Cardiac fibroblast (primary cell): ENCODE data around the gene ASNSD1.

Experiments
- DNase-seq, 2 donors: peaks; one replicate each; pipeline versions ENCODE4 v3.0.0 to v3.0.0-alpha.2; 2010; ENCODE audit warnings: low read depth in 2 of 2
- H3K4me3 ChIP-seq, 2 donors: replicated peaks in 1 of 2; 1 replicate in 1 of 2; 2 replicates in 1 of 2; pipeline ENCODE4 v1.5.1; 2011; ENCODE audit warnings: low read depth in 2 of 2, low read length in 2 of 2, mild to moderate bottlenecking in 2 of 2, moderate library complexity in 1 of 2
- CTCF ChIP-seq: IDR thresholded peaks from one replicate; pipeline ENCODE4 v1.5.1; 2011; ENCODE audit warnings: low read depth, mild to moderate bottlenecking, low read length, inconsistent platforms

ASNSD1 gene

GRCh38 chr2:189631849-189632248 is 29.4 kb upstream of the ASNSD1 start:
- no peak overlapping the region for H3K4me3 ChIP-seq
- peak in 1 of 2 donors; percentile 21 for DNase-seq
- no peak for TF ChIP-seq CTCF

- DNase-seq, result peak; percentile 51 to 56
- TF ChIP-seq CTCF, result peak; percentile 50
- H3K4me3 ChIP-seq, result no peak overlapping the region
Observed at GRCh38 chr2:189633392-189633811, 27.9 kb upstream of the ASNSD1 start.

GRCh38 chr2:189635353-189635752 is 25.9 kb upstream of the ASNSD1 start:
- H3K4me3 ChIP-seq, result no peak overlapping the region
- no peak for TF ChIP-seq CTCF
- no peak for DNase-seq

- DNase-seq, result no peak
- TF ChIP-seq CTCF, result no peak
- no peak overlapping the region for H3K4me3 ChIP-seq
Observed at GRCh38 chr2:189638301-189639006, 22.8 kb upstream of the ASNSD1 start.

- TF ChIP-seq CTCF, result no peak
- DNase-seq, result no peak
- no peak overlapping the region for H3K4me3 ChIP-seq
Observed at GRCh38 chr2:189639007-189639609, 22.2 kb upstream of the ASNSD1 start.

GRCh38 chr2:189641002-189641401 is 20.3 kb upstream of the ASNSD1 start:
- no peak for TF ChIP-seq CTCF

GRCh38 chr2:189641590-189641989 is 19.7 kb upstream of the ASNSD1 start:
- H3K4me3 ChIP-seq, result no peak overlapping the region
- peak; percentile 35 to 49 for DNase-seq
- TF ChIP-seq CTCF, result no peak

More at GRCh38 chr2:189641002-189641401, 20.3 kb upstream of the ASNSD1 start:
- DNase-seq, result no peak
- no peak overlapping the region for H3K4me3 ChIP-seq
